Hematopoietic multipotent progenitor cell treated with erythropoietin and hydrocortisone succinate and interleukin-3 and kit ligand, for 4 days (in vitro differentiated cells): ENCODE measurements around the gene PRR14L.
"Not testable (repeated sequence)": the region's sequence is repeated elsewhere in the genome, so short reads cannot be mapped to it uniquely, and the experiment has no call there.

Experiments used
- DNase-seq: peaks from one replicate; pipeline ENCODE4 v3.0.0-alpha.2; 2015

PRR14L gene

GRCh38 chr22:31739795-31740201 is 10.1 kb downstream of the PRR14L start:
- no peak for DNase-seq

- DNase-seq = no peak
Observed at GRCh38 chr22:31738566-31738965, 11.4 kb downstream of the PRR14L start.

GRCh38 chr22:31737932-31738331 is 12.0 kb downstream of the PRR14L start:
- no peak for DNase-seq

- no peak for DNase-seq
Observed at GRCh38 chr22:31736458-31736857, 13.5 kb downstream of the PRR14L start.

GRCh38 chr22:31734512-31734911 is 15.4 kb downstream of the PRR14L start:
- DNase-seq = no peak

- DNase-seq = no peak
Observed at GRCh38 chr22:31733580-31734079, 16.3 kb downstream of the PRR14L start.

GRCh38 chr22:31732089-31732829 is 17.7 kb downstream of the PRR14L start:
- DNase-seq = no peak

- DNase-seq = peak; percentile 40
Observed at GRCh38 chr22:31730344-31730711, 19.6 kb downstream of the PRR14L start.

GRCh38 chr22:31728857-31729256 is 21.1 kb downstream of the PRR14L start:
- DNase-seq = peak; percentile 54

GRCh38 chr22:31726692-31727091 is 23.2 kb downstream of the PRR14L start:
- DNase-seq = no peak

- no peak for DNase-seq
Observed at GRCh38 chr22:31723723-31724122, 26.2 kb downstream of the PRR14L start.

GRCh38 chr22:31719850-31720471 is 30.0 kb downstream of the PRR14L start:
- DNase-seq = no peak

GRCh38 chr22:31715147-31715778 is 34.7 kb downstream of the PRR14L start:
- no peak for DNase-seq

GRCh38 chr22:31711226-31711625 is 38.7 kb downstream of the PRR14L start:
- DNase-seq = not testable (repeated sequence)

- no peak for DNase-seq
Observed at GRCh38 chr22:31707519-31707918, 42.4 kb downstream of the PRR14L start.

GRCh38 chr22:31695423-31695822 is 54.5 kb downstream of the PRR14L start:
- DNase-seq = peak; percentile 59

GRCh38 chr22:31694046-31694445 is 55.9 kb downstream of the PRR14L start:
- DNase-seq = not testable (repeated sequence)

- DNase-seq = peak; percentile 63
Observed at GRCh38 chr22:31692186-31692886, 57.6 kb downstream of the PRR14L start.

- DNase-seq = no peak
Observed at GRCh38 chr22:31691408-31691807, 58.5 kb downstream of the PRR14L start.

GRCh38 chr22:31683181-31684105 is 66.5 kb downstream of the PRR14L start:
- no peak for DNase-seq

GRCh38 chr22:31682751-31683150 is 67.2 kb downstream of the PRR14L start:
- DNase-seq = no peak
